HG02763 (cell line): Measurements from ENCODE around the gene HSPA12A.

ENCODE experiments used
- ATAC-seq: cut with Tn5 transposase; IDR thresholded peaks from one replicate; pipeline ENCODE4 v1.9.1; 2021; ENCODE audit warnings: mild to moderate bottlenecking, moderate library complexity; ENCODE audit not compliant: unreplicated experiment

The HSPA12A gene

GRCh38 chr10:116671274-116671926 is 71.0 kb downstream of the HSPA12A start:
- ATAC-seq: no peak

GRCh38 chr10:116670706-116671105 is 71.7 kb downstream of the HSPA12A start:
- ATAC-seq: no peak

- ATAC-seq: no peak
Observed at GRCh38 chr10:116669832-116670644, 72.3 kb downstream of the HSPA12A start.

GRCh38 chr10:116669080-116669479 is 73.3 kb downstream of the HSPA12A start:
- no peak for ATAC-seq

GRCh38 chr10:116668446-116668845 is 73.9 kb downstream of the HSPA12A start:
- ATAC-seq: no peak

- ATAC-seq: no peak
Observed at GRCh38 chr10:116668018-116668417, 74.3 kb downstream of the HSPA12A start.

GRCh38 chr10:116667484-116667883 is 74.9 kb downstream of the HSPA12A start:
- ATAC-seq: no peak

- no peak for ATAC-seq
Observed at GRCh38 chr10:116665541-116666125, 76.7 kb downstream of the HSPA12A start.

GRCh38 chr10:116664631-116665030 is 77.7 kb downstream of the HSPA12A start:
- ATAC-seq: no peak

- ATAC-seq: no peak
Observed at GRCh38 chr10:116663342-116663741, 79.0 kb downstream of the HSPA12A start.

GRCh38 chr10:116660860-116661259 is 81.5 kb downstream of the HSPA12A start:
- no peak for ATAC-seq

GRCh38 chr10:116659049-116659670 is 83.2 kb downstream of the HSPA12A start:
- no peak for ATAC-seq

- ATAC-seq: no peak
Observed at GRCh38 chr10:116657863-116658551, 84.4 kb downstream of the HSPA12A start.

- no peak for ATAC-seq
Observed at GRCh38 chr10:116656044-116656443, 86.3 kb downstream of the HSPA12A start.

- ATAC-seq: no peak
Observed at GRCh38 chr10:116655568-116655967, 86.8 kb downstream of the HSPA12A start.

GRCh38 chr10:116654816-116655215 is 87.5 kb downstream of the HSPA12A start:
- no peak for ATAC-seq

GRCh38 chr10:116653885-116654284 is 88.5 kb downstream of the HSPA12A start:
- no peak for ATAC-seq

GRCh38 chr10:116648903-116649302 is 93.5 kb downstream of the HSPA12A start:
- ATAC-seq: no peak

- ATAC-seq: no peak
Observed at GRCh38 chr10:116646502-116646901, 95.9 kb downstream of the HSPA12A start.

GRCh38 chr10:116637830-116638229 is 104.5 kb downstream of the HSPA12A start:
- ATAC-seq: no peak

- ATAC-seq: no peak
Observed at GRCh38 chr10:116636976-116637375, 105.4 kb downstream of the HSPA12A start.
